GM23248 (cell line): ENCODE results near the gene MAST3. TPM values are rescaled to one million over a fixed set of nuclear protein-coding genes. Genes with fewer than 3 reads are reported as not detected.

Source experiments
- DNase-seq: peaks from one replicate; pipeline ENCODE4 v3.0.0-alpha.2; 2015
- H2AFZ ChIP-seq: fragments of 200-600 bp; sonication (generic); 2 replicates; pipeline ENCODE4 v1.6.1; 2016; ENCODE audit warnings: antibody characterized with exemption
- H3F3A ChIP-seq: fragments of 200-600 bp; sonication (generic); 2 replicates; pipeline ENCODE4 v1.6.1; 2016; ENCODE audit warnings: mild to moderate bottlenecking, antibody characterized with exemption, mixed run types; ENCODE audit not compliant: insufficient read depth
- H3K27ac ChIP-seq: fragments of 200-600 bp; sonication (generic); 2 replicates; pipeline ENCODE4 v1.5.1; 2016; ENCODE audit warnings: mild to moderate bottlenecking
- H3K27me3 ChIP-seq: fragments of 200-600 bp; sonication (generic); replicated peaks from 2 replicates; pipeline ENCODE4 v1.6.1; 2016; ENCODE audit warnings: mild to moderate bottlenecking; ENCODE audit not compliant: insufficient read depth
- H3K36me3 ChIP-seq: fragments of 200-600 bp; sonication (generic); 2 replicates; pipeline ENCODE4 v1.6.1; 2016; ENCODE audit warnings: low read depth, mild to moderate bottlenecking
- H3K4me1 ChIP-seq: fragments of 200-600 bp; sonication (generic); 2 replicates; pipeline ENCODE4 v1.6.1; 2016; ENCODE audit warnings: mild to moderate bottlenecking; ENCODE audit not compliant: insufficient read depth
- H3K4me2 ChIP-seq: fragments of 200-600 bp; sonication (generic); one replicate; pipeline ENCODE4 v1.6.1; 2016; ENCODE audit warnings: mild to moderate bottlenecking; ENCODE audit not compliant: unreplicated experiment
- H3K4me3 ChIP-seq: fragments of 200-600 bp; sonication (generic); 2 replicates; pipeline ENCODE4 v1.5.1; 2016; ENCODE audit warnings: mild to moderate bottlenecking
- H3K79me2 ChIP-seq: fragments of 200-600 bp; sonication (generic); 2 replicates; pipeline ENCODE4 v1.6.1; 2016; ENCODE audit warnings: mild to moderate bottlenecking; ENCODE audit not compliant: insufficient read depth
- H3K9ac ChIP-seq: fragments of 200-600 bp; sonication (generic); 2 replicates; pipeline ENCODE4 v1.6.1; 2016; ENCODE audit warnings: mild to moderate bottlenecking
- H3K9me2 ChIP-seq: fragments of 200-600 bp; sonication (generic); 2 replicates; pipeline ENCODE4 v1.6.1; 2016; ENCODE audit warnings: mixed run types, mild to moderate bottlenecking, moderate library complexity; ENCODE audit not compliant: insufficient read depth
- H3K9me3 ChIP-seq: fragments of 200-600 bp; sonication (generic); one replicate; pipeline ENCODE4 v1.6.1; 2017; ENCODE audit warnings: low read depth
- H4K20me1 ChIP-seq: fragments of 200-600 bp; sonication (generic); 2 replicates; pipeline ENCODE4 v1.6.0; 2016; ENCODE audit not compliant: insufficient read depth
- EZH2 ChIP-seq: fragments of 200-600 bp; sonication (generic); IDR thresholded peaks from 2 replicates; pipeline ENCODE4 v1.6.1; 2018; ENCODE audit warnings: antibody characterized with exemption, mild to moderate bottlenecking; ENCODE audit not compliant: insufficient read depth, poor library complexity, severe bottlenecking
- EZH2phosphoT487 ChIP-seq: fragments of 200-600 bp; sonication (generic); IDR thresholded peaks from 2 replicates; pipeline ENCODE4 v1.6.1; 2018; ENCODE audit warnings: antibody characterized with exemption, moderate library complexity, mild to moderate bottlenecking, low read depth; ENCODE audit not compliant: insufficient read depth
- WGBS, 2 experiments: methylation state at CpG; one replicate each; pipeline ENCODE4 v1.1.6; 2015 to 2017; ENCODE audit warnings: low lambda C conversion rate in 2 of 2, low coverage in 1 of 2; ENCODE audit errors: missing lambda C conversion rate in 2 of 2; 5-methylcytosine and 5-hydroxymethylcytosine counted together
- in situ Hi-C: fragments of 300-500 bp; cut with MboI; formaldehyde crosslinking; loops from 2 replicates; pipeline ENCODE4 v1.15.0; 2020
- polyA plus RNA-seq: library from polyadenylated mRNA; unstranded; fragments of >200 nt; fragmentation: Nextera tagmentation; extraction: Ambion mirVana; gene quantifications from 2 replicates; pipeline ENCODE4 v1.2.1, GENCODE V29; 2016
- total RNA-seq: library from RNA; depleted of rRNA; stranded (reverse); fragments of >200 nt; shearing (Covaris generic); gene quantifications from 2 replicates; pipeline ENCODE4 v1.2.3, GENCODE V29; 2014

MAST3 gene
- total and polyA plus RNA-seq, 2 experiments from 2014 or later, result 3.8 to 5.6 TPM

- WGBS, 2 experiments, result 0% methylated on average over 70 to 73 of the region's 74 CpGs
- Histone ChIP-seq H3K36me3 (no peaks in the 10 kb centered on the region), H3F3A (peaks cover 11% of the 10 kb centered on the region), H3K4me3 (peak within 1 kb of the TSS; percentile 86), H3K79me2 (no peaks in the 10 kb centered on the region), H3K27me3 (no peaks in the 10 kb centered on the region), H3K4me1 (peaks cover 5% of the 10 kb centered on the region; the same call in 1 of the 2 replicates), H3K9ac (peak within 1 kb of the TSS; percentile 93), H3K9me3 (no peaks in the 10 kb centered on the region), H2AFZ (peak within 1 kb of the TSS; percentile 82), H3K27ac (peak within 1 kb of the TSS; percentile 96), H4K20me1 (no peaks in the 10 kb centered on the region), H3K4me2 (peak within 1 kb of the TSS; percentile 94), H3K9me2 (no peaks in the 10 kb centered on the region)
- in situ Hi-C loops, result no loop called here
- peak; percentile 100 for DNase-seq
- TF ChIP-seq EZH2phosphoT487 (no peak), EZH2 (no peak)
Observed at GRCh38 chr19:18192673-18193387, 95.3 kb downstream of the MAST3 start, which contains the start of gene MPV17L2. MPV17L2 (plus strand) TSS chr19:18193218; CDS start chr19:18193282, 64 bp downstream.

GRCh38 chr19:18193388-18194180 is 96.0 kb downstream of the MAST3 start:
- Histone ChIP-seq H2AFZ (peak overlapping the region; percentile 73), H3K9ac (peak overlapping the region; percentile 86), H3K36me3 (no peaks in the 10 kb centered on the region), H3K79me2 (no peaks in the 10 kb centered on the region), H3K4me3 (peak overlapping the region; percentile 86), H3K4me2 (peak overlapping the region; percentile 94), H3K9me3 (no peaks in the 10 kb centered on the region), H4K20me1 (no peaks in the 10 kb centered on the region), H3K27me3 (no peaks in the 10 kb centered on the region), H3K27ac (peak overlapping the region; percentile 66), H3K9me2 (no peaks in the 10 kb centered on the region), H3K4me1 (peaks cover 5% of the 10 kb centered on the region; the same call in 1 of the 2 replicates), H3F3A (peaks cover 11% of the 10 kb centered on the region)
- WGBS, 2 experiments, result 5% methylated on average over 40 to 44 of the region's 46 CpGs
- DNase-seq, result peak; percentile 51
- no peak for TF ChIP-seq EZH2
- TF ChIP-seq EZH2phosphoT487, result no peak
- in situ Hi-C loops, result no loop called here

- Histone ChIP-seq H3K9ac (peak overlapping the region; percentile 86), H3K9me3 (no peaks in the 10 kb centered on the region), H4K20me1 (no peaks in the 10 kb centered on the region), H3K36me3 (no peaks in the 10 kb centered on the region), H3K4me3 (peak overlapping the region; percentile 86), H2AFZ (peak overlapping the region; percentile 73), H3K4me2 (peak overlapping the region; percentile 94), H3K4me1 (peaks cover 5% of the 10 kb centered on the region; the same call in 1 of the 2 replicates), H3K27ac (no peak overlapping the region), H3F3A (peaks cover 11% of the 10 kb centered on the region), H3K79me2 (no peaks in the 10 kb centered on the region), H3K9me2 (no peaks in the 10 kb centered on the region), H3K27me3 (no peaks in the 10 kb centered on the region)
- TF ChIP-seq EZH2phosphoT487, result no peak
- no peak for TF ChIP-seq EZH2
- peak; percentile 20 for DNase-seq
- 39 to 41% methylated on average over 12 of the region's 12 CpGs for WGBS, 2 experiments
- in situ Hi-C loops, result no loop called here
Observed at GRCh38 chr19:18194181-18194530, 96.6 kb downstream of the MAST3 start.

GRCh38 chr19:18194554-18195238 is 97.1 kb downstream of the MAST3 start:
- peak; percentile 60 for DNase-seq
- Histone ChIP-seq H3K36me3 (no peaks in the 10 kb centered on the region), H3K9ac (no peak overlapping the region), H3K79me2 (no peaks in the 10 kb centered on the region), H3K27ac (no peak overlapping the region), H2AFZ (peak overlapping the region; percentile 43), H3F3A (peaks cover 11% of the 10 kb centered on the region), H3K27me3 (no peaks in the 10 kb centered on the region), H3K4me2 (no peak overlapping the region), H3K4me1 (peaks cover 5% of the 10 kb centered on the region; the same call in 1 of the 2 replicates), H4K20me1 (no peaks in the 10 kb centered on the region), H3K9me2 (no peaks in the 10 kb centered on the region), H3K9me3 (no peaks in the 10 kb centered on the region), H3K4me3 (0 out of 2 replicates have a peak overlapping the region, but pooled peaks have one; percentile 86)
- TF ChIP-seq EZH2phosphoT487, result no peak
- TF ChIP-seq EZH2, result no peak
- 49 to 54% methylated on average over 19 to 27 of the region's 27 CpGs for WGBS, 2 experiments
- in situ Hi-C loops, result no loop called here
